SHP77 treated with DMSO at 0.1 percent for 48 hours (cell line): Measurements from ENCODE around the gene ZNF512B.
A peak's percentile ranks its signal among the peaks of the same experiment; 100 is the strongest.
"Not testable (repeated sequence)": the region's sequence is repeated elsewhere in the genome, so short reads cannot be mapped to it uniquely, and the experiment has no call there.

Source experiments
- DNase-seq: peaks from one replicate; lab custom pipeline; 2025; lab: John Stamatoyannopoulos, UW

Gene ZNF512B

GRCh38 chr20:63977739-63978276, 8.1 kb upstream of the ZNF512B start:
- no peak for DNase-seq

GRCh38 chr20:63976980-63977738, 7.4 kb upstream of the ZNF512B start:
- DNase-seq: no peak

GRCh38 chr20:63976511-63976910, 6.8 kb upstream of the ZNF512B start:
- not testable (repeated sequence) for DNase-seq

GRCh38 chr20:63974402-63975200, 4.9 kb upstream of the ZNF512B start:
- DNase-seq: peak; percentile 94

- peak; percentile 27 for DNase-seq
Observed at GRCh38 chr20:63973636-63974401, 4.1 kb upstream of the ZNF512B start.

- DNase-seq: no peak
Observed at GRCh38 chr20:63973160-63973479, 3.4 kb upstream of the ZNF512B start.

GRCh38 chr20:63972312-63973159, 2.8 kb upstream of the ZNF512B start:
- no peak for DNase-seq

GRCh38 chr20:63971960-63972311, 2.2 kb upstream of the ZNF512B start:
- DNase-seq: not testable (repeated sequence)

- no peak for DNase-seq
Observed at GRCh38 chr20:63970714-63971431, 1.1 kb upstream of the ZNF512B start.

- DNase-seq: no peak
Observed at GRCh38 chr20:63968928-63969760, 586 bp downstream of the ZNF512B start.

- no peak for DNase-seq
Observed at GRCh38 chr20:63968136-63968927, 1.4 kb downstream of the ZNF512B start.

- no peak for DNase-seq
Observed at GRCh38 chr20:63967330-63968135, 2.2 kb downstream of the ZNF512B start.

- no peak for DNase-seq
Observed at GRCh38 chr20:63966944-63967322, 2.8 kb downstream of the ZNF512B start.

- DNase-seq: no peak
Observed at GRCh38 chr20:63966172-63966943, 3.4 kb downstream of the ZNF512B start.

- DNase-seq: no peak
Observed at GRCh38 chr20:63964412-63964811, 5.3 kb downstream of the ZNF512B start.

GRCh38 chr20:63963784-63964301, 5.9 kb downstream of the ZNF512B start:
- DNase-seq: no peak

GRCh38 chr20:63963348-63963741, 6.4 kb downstream of the ZNF512B start:
- no peak for DNase-seq
